ENCODE results near the gene GSTM2. TPM values are rescaled to one million over a fixed set of nuclear protein-coding genes. Genes with fewer than 3 reads are reported as not detected.
"Not testable (repeated sequence)": the region's sequence is repeated elsewhere in the genome, so short reads cannot be mapped to it uniquely, and the experiment has no call there.

Gene GSTM2
- total RNA-seq, 1 experiment from 2014 or later: 0.84 TPM

DNA sequence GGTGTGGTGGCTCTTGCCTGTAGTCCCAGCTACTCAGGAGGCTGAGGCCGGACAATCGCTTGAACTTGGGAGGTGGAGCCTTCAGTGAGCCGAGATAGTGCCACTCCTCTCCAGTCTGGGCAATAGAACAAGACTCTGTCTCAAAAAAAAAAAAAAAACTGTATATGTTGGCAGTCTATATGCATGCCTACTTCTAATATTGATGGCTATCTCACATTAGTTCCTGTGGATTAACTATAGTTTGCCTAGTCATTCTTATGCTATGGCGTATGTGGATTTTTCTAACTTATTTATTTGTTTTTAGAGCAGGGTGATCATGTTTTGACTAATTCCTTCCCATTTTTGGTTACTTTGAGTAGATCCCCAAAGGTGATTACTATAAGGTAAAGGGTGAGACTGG is 29.2 kb downstream of the GSTM2 start:
- H3K36me3 ChIP-seq (ENCODE audit: control insufficient read depth, insufficient read depth, low read length): no peaks in the 10 kb centered on the region
- ChIA-PET POLR2A (no interaction called here), CTCF (no interaction called here)
- no peak overlapping the region for H3K4me3 ChIP-seq (ENCODE audit: low read depth, low read length)
- Mint-ChIP-seq H3K4me3 (ENCODE audit: unreplicated experiment) (no peak overlapping the region), H3K4me1 (ENCODE audit: low read depth, unreplicated experiment) (no peaks in the 10 kb centered on the region), H3K27ac (ENCODE audit: unreplicated experiment) (no peak overlapping the region), H3K36me3 (ENCODE audit: insufficient read depth, unreplicated experiment) (no peaks in the 10 kb centered on the region), H3K9me3 (ENCODE audit: unreplicated experiment) (no peaks in the 10 kb centered on the region), H3K27me3 (ENCODE audit: insufficient read depth, unreplicated experiment) (no peaks in the 10 kb centered on the region)
- no peak for DNase-seq
- H3K9me3 ChIP-seq: no peaks in the 10 kb centered on the region
- H3K4me1 ChIP-seq: no peaks in the 10 kb centered on the region
- TF ChIP-seq, protein P1, sequence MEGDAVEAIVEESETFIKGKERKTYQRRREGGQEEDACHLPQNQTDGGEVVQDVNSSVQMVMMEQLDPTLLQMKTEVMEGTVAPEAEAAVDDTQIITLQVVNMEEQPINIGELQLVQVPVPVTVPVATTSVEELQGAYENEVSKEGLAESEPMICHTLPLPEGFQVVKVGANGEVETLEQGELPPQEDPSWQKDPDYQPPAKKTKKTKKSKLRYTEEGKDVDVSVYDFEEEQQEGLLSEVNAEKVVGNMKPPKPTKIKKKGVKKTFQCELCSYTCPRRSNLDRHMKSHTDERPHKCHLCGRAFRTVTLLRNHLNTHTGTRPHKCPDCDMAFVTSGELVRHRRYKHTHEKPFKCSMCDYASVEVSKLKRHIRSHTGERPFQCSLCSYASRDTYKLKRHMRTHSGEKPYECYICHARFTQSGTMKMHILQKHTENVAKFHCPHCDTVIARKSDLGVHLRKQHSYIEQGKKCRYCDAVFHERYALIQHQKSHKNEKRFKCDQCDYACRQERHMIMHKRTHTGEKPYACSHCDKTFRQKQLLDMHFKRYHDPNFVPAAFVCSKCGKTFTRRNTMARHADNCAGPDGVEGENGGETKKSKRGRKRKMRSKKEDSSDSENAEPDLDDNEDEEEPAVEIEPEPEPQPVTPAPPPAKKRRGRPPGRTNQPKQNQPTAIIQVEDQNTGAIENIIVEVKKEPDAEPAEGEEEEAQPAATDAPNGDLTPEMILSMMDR (IDR thresholded peaks at IDR 0.05; ENCODE audit: insufficient read depth in 1 of 2, low read depth in 1 of 2, low read length in 1 of 2, severe bottlenecking in 1 of 2, unreplicated experiment in 1 of 2): no peak
- BruUV-seq (replicated peaks): no TSS peak
- intact Hi-C loops (cut with micrococcal nuclease; ENCODE audit: unreplicated experiment): no loop called here
- no peaks in the 10 kb centered on the region for H3K27me3 ChIP-seq (replicated peaks; ENCODE audit: control insufficient read depth, insufficient read depth, low read length)

DNA sequence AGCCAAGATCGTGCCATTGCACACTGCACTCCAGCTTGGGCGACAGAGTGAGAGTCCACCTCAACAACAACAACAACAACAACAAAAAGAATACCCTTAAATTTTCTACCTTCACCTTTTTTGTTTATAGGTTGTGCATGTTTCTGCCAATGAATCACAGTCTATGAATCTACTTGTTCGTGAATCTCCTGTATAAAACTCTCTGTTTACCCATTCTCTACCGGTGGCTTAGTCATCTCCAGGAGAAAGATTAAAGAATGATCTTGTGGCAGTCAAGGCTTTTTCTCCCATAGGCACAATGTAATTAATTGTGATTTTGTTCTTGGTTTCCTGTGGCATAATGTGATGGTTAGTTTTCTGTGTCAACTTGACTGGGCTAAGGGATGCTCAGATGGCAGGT is 30.0 kb downstream of the GSTM2 start:
- DNase-seq; H3K9me3 Mint-ChIP-seq (ENCODE audit: unreplicated experiment); H3K4me1 Mint-ChIP-seq (ENCODE audit: low read depth, unreplicated experiment); H3K27ac Mint-ChIP-seq (ENCODE audit: unreplicated experiment); CTCF ChIA-PET; H3K27me3 ChIP-seq (replicated peaks; ENCODE audit: control insufficient read depth, insufficient read depth, low read length); H3K36me3 Mint-ChIP-seq (ENCODE audit: insufficient read depth, unreplicated experiment); H3K4me1 ChIP-seq; intact Hi-C loops (cut with micrococcal nuclease; ENCODE audit: unreplicated experiment); H3K4me3 Mint-ChIP-seq (ENCODE audit: unreplicated experiment); H3K36me3 ChIP-seq (ENCODE audit: control insufficient read depth, insufficient read depth, low read length); H3K9me3 ChIP-seq; H3K27me3 Mint-ChIP-seq (ENCODE audit: insufficient read depth, unreplicated experiment); POLR2A ChIA-PET; H3K4me3 ChIP-seq (ENCODE audit: low read depth, low read length); BruUV-seq (replicated peaks): not testable (repeated sequence)

DNA sequence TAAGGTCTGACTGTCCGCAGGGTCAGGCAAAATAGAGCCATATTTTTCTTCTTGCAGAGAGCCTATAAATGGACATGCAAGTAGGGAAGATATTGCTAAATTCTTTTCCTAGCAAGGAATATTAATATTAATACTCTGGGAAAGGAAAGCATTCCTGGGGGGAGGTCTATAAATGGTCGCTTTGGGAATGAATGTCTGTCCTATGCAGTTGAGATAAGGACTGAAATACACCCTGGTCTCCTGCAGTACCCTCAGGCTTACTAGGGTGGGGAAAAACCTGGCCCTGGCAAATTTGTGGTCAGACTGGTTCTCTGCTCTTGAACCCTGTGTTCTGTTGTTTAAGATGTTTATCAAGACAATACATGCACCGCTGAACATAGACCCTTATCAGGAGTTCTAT is 35.1 kb downstream of the GSTM2 start:
- BruUV-seq (replicated peaks); H3K4me1 Mint-ChIP-seq (ENCODE audit: low read depth, unreplicated experiment); H3K27ac Mint-ChIP-seq (ENCODE audit: unreplicated experiment); H3K27me3 Mint-ChIP-seq (ENCODE audit: insufficient read depth, unreplicated experiment); DNase-seq; POLR2A ChIA-PET; H3K4me3 Mint-ChIP-seq (ENCODE audit: unreplicated experiment); H3K9me3 ChIP-seq; CTCF ChIA-PET; H3K36me3 ChIP-seq (ENCODE audit: control insufficient read depth, insufficient read depth, low read length); H3K4me3 ChIP-seq (ENCODE audit: low read depth, low read length); intact Hi-C loops (cut with micrococcal nuclease; ENCODE audit: unreplicated experiment); H3K36me3 Mint-ChIP-seq (ENCODE audit: insufficient read depth, unreplicated experiment); H3K4me1 ChIP-seq; H3K27me3 ChIP-seq (replicated peaks; ENCODE audit: control insufficient read depth, insufficient read depth, low read length): not testable (repeated sequence)
- peaks cover 28% of the 10 kb centered on the region for H3K9me3 Mint-ChIP-seq (ENCODE audit: unreplicated experiment)

DNA sequence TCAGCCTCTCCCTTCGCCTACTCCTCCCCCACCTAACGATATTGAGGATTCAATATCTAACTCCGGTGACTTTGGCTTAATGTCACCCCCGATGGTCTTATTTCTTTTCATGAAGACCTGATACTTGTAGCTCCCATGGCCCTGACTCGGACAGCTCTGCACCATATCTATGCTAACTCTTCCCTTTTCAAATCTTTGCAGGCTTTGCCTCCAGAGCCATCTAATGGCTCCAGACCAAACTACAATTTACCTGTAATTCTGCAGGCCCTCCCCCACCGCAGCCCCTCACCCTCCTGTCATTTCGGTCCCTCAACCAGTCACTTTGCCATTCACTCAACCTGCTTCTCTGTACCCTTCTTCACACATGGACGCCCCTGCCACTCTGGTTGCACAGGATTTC is 36.3 kb downstream of the GSTM2 start:
- peaks cover 38% of the 10 kb centered on the region for H3K9me3 Mint-ChIP-seq (ENCODE audit: unreplicated experiment)
- no peak overlapping the region for H3K4me3 ChIP-seq (ENCODE audit: low read depth, low read length)
- intact Hi-C loops (cut with micrococcal nuclease; ENCODE audit: unreplicated experiment): no loop called here
- BruUV-seq (replicated peaks): no TSS peak
- no peaks in the 10 kb centered on the region for H3K27me3 Mint-ChIP-seq (ENCODE audit: insufficient read depth, unreplicated experiment)
- H3K36me3 ChIP-seq (ENCODE audit: control insufficient read depth, insufficient read depth, low read length): no peaks in the 10 kb centered on the region
- H3K36me3 Mint-ChIP-seq (ENCODE audit: insufficient read depth, unreplicated experiment): no peaks in the 10 kb centered on the region
- H3K27me3 ChIP-seq (replicated peaks; ENCODE audit: control insufficient read depth, insufficient read depth, low read length): no peaks in the 10 kb centered on the region
- H3K4me1 ChIP-seq: no peaks in the 10 kb centered on the region
- TF ChIP-seq, protein P1 (IDR thresholded peaks at IDR 0.05; ENCODE audit: insufficient read depth in 1 of 2, low read depth in 1 of 2, low read length in 1 of 2, severe bottlenecking in 1 of 2, unreplicated experiment in 1 of 2): peak in 1 of 2 experiments; percentile 2
- DNase-seq: no peak
- H3K4me1 Mint-ChIP-seq (ENCODE audit: low read depth, unreplicated experiment): no peaks in the 10 kb centered on the region
- no peaks in the 10 kb centered on the region; the same call in 1 of the 2 replicates for H3K9me3 ChIP-seq
- no peak overlapping the region for H3K27ac Mint-ChIP-seq (ENCODE audit: unreplicated experiment)
- no peak overlapping the region for H3K4me3 Mint-ChIP-seq (ENCODE audit: unreplicated experiment)
- CTCF ChIA-PET: interaction anchor here (0.6 to 1.0 kb wide), 2 partner anchors 14 to 64 kb away, joined by 3 to 5 read pairs; no protein-coding TSS in a partner anchor
- POLR2A ChIA-PET: no interaction called here
